SK-N-MC (cell line): ENCODE data around the gene HYKK.

Experiments used
- DNase-seq: peaks from one replicate; pipeline ENCODE4 v3.0.0-alpha.2; 2011; ENCODE audit warnings: low read depth, low spot score
- H3K27ac ChIP-seq: fragments of 200-600 bp; sonication (generic); 2 replicates; pipeline ENCODE4 v1.5.1; 2016; ENCODE audit warnings: mixed run types
- H3K36me3 ChIP-seq: fragments of 200-600 bp; sonication (generic); 2 replicates; pipeline ENCODE4 v1.6.1; 2017; ENCODE audit warnings: antibody characterized with exemption, low read length, mixed read lengths; ENCODE audit not compliant: insufficient read depth
- H3K4me3 ChIP-seq: fragments of 200-600 bp; sonication (generic); 2 replicates; pipeline ENCODE4 v1.5.1; 2016
- H3K9ac ChIP-seq: fragments of 200-600 bp; sonication (generic); 2 replicates; pipeline ENCODE4 v1.8.0; 2017; ENCODE audit warnings: mixed run types, mixed read lengths; ENCODE audit not compliant: insufficient read length
- H3K9me3 ChIP-seq: fragments of 200-600 bp; sonication (generic); 2 replicates; pipeline ENCODE4 v1.6.1; 2017; ENCODE audit warnings: low read depth, mild to moderate bottlenecking, antibody characterized with exemption, low read length, moderate library complexity, mixed read lengths
- EZH2 ChIP-seq: fragments of 200-600 bp; sonication (generic); IDR thresholded peaks from one replicate; pipeline ENCODE4 v1.6.1; 2017; ENCODE audit warnings: antibody characterized with exemption
- FOXP2 ChIP-seq: optimal IDR thresholded peaks from 2 replicates; pipeline ENCODE3; 2011; ENCODE audit warnings: mild to moderate bottlenecking, moderate library complexity; ENCODE audit not compliant: insufficient read depth; ENCODE audit errors: extremely low read length, control extremely low read depth
- POLR2AphosphoS5 ChIP-seq: IDR thresholded peaks from 2 replicates; pipeline ENCODE4 v1.6.1; 2012; ENCODE audit warnings: mild to moderate bottlenecking, low read depth, low read length, borderline replicate concordance

The HYKK gene

DNA sequence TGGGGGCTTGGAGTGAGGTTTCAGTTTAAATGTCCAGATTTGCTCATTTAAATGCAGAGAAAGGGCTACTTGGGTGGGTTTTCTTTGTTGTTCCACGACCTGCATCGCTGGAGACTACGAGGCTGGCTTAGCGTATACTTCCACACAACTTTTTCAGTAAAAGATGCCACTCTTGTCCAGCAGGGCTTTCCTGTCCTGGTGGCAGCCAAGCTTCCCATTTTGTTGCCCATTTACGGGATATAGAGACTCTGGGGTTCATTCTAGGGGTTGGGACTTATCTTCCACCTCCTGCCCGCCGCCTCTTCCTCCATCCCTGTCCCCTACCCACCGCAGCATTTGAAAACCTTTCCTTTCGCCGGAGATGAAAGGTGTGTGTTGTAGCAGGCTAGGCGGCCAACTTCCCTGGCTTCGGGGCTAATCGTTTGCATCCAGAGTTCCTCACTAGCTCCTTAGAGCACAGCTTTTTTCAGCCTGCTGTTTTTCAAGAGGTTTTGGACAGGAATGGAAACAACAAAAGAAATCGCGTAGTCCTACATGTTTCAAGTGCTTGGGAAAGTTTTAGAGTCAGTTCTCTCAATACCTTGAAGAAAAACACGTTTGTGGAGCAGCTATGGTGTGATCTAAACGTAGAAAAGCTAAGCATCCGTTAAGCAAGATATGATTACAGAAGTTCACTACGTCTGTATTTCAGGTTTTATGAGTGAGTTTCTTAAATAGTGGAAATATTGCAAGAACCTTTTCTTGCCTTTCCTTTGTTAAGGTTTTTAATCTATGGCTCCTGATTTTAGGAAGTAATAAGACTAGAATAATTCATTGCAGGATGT, 58.8 kb downstream of the HYKK start:
- TF ChIP-seq EZH2 (no peak), FOXP2 (no peak), POLR2AphosphoS5 (no peak)
- no peak overlapping the region for H3K27ac ChIP-seq
- no peak for DNase-seq
- peak overlapping the region; percentile 71 for H3K9ac ChIP-seq
- H3K36me3 ChIP-seq, result no peaks in the 10 kb centered on the region
- peak overlapping the region; percentile 89 for H3K4me3 ChIP-seq
- no peaks in the 10 kb centered on the region for H3K9me3 ChIP-seq

DNA sequence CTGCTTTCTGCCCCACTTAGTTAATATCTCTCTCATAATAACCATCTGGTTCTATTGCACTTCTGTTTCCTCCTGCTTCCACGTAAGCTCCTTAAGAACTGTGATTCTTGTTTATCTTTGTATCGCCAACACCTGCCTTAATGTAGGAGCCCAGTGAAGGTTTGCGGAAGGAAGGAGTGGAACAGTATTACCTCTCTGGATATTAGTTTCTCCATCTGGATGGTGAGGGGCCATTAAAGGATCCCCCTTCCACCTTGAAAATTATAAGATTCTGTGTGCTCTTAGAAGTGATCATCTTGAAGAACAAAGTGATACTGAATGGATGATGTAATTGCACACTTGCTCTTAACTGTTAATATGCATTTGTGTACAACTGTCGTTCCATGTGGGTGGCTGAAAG, 60.2 kb downstream of the HYKK start:
- TF ChIP-seq EZH2 (no peak), FOXP2 (no peak), POLR2AphosphoS5 (no peak)
- H3K9me3 ChIP-seq, result no peaks in the 10 kb centered on the region
- H3K36me3 ChIP-seq, result no peaks in the 10 kb centered on the region
- H3K27ac ChIP-seq, result no peak overlapping the region
- DNase-seq, result no peak
- peak overlapping the region; percentile 2 for H3K9ac ChIP-seq
- H3K4me3 ChIP-seq, result peak overlapping the region; percentile 51

DNA sequence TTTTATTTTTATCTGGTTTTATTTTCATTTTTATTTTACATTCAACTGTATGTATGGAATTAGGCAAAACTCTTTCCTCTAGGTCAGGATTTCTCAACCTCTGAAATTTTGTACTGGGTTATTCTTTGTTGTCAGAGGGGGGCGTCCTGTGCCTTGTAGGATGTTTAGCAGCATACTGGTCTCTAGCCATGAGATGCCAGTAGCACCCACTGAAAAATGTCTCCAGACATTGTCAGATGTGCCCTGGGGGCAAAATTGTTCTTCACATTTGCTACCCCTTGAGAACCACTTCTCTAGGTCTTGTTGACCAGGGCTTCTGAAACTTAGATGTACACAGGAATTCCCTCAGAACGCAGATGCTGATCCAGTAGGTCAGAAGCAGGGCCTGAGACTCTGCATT, 63.3 kb downstream of the HYKK start:
- TF ChIP-seq EZH2, result no peak
- no peak for TF ChIP-seq POLR2AphosphoS5
- H3K27ac ChIP-seq, result no peak overlapping the region
- H3K4me3 ChIP-seq, result no peak overlapping the region
- H3K36me3 ChIP-seq, result no peaks in the 10 kb centered on the region
- H3K9ac ChIP-seq, result no peak overlapping the region
- no peaks in the 10 kb centered on the region for H3K9me3 ChIP-seq
- DNase-seq, result no peak

DNA sequence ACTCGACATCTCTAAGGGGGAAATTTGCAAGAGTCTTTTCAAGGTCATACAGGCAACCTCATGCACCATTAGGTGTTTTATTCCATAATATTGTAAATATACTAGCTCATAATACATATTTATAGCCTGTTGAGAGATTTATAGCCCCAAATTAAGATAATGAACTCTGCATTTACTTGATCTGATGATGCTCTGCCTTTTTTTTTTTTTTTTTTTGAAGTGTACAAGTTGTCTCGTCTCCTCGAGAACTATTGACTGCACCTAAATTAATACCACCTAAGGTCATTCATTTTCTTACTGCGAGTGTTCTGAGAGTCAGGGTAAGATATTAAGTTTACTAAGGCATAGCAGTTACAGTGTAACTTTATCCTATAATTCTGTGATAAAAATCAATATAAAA, 64.0 kb downstream of the HYKK start:
- Histone ChIP-seq H3K36me3 (no peaks in the 10 kb centered on the region), H3K9ac (peak overlapping the region; percentile 7), H3K4me3 (no peak overlapping the region), H3K9me3 (no peaks in the 10 kb centered on the region), H3K27ac (peak overlapping the region; percentile 72)
- no peak for TF ChIP-seq FOXP2
- TF ChIP-seq EZH2, result no peak
- TF ChIP-seq POLR2AphosphoS5, result no peak
- no peak for DNase-seq

DNA sequence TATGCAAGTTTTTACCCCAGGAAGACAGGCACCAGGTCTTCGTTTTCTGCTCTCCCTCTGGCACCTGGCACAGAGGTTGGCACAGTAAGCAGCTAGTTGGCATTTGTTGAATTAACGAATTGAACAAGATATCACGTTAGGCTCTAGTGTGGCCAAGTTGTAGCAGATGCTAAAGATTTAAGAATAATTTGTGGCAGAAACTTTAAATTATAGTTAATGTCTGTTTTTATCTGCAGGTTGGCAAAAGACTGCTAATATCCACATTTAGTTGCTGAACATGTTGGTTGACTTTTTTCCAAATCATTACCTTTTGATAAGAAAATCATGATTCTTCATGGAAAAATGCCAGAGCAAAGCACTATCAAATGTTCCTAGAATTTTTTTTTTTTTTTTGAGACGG, 66.0 kb downstream of the HYKK start:
- Histone ChIP-seq H3K27ac (no peak overlapping the region), H3K9ac (no peak overlapping the region), H3K9me3 (no peaks in the 10 kb centered on the region), H3K4me3 (no peak overlapping the region), H3K36me3 (no peaks in the 10 kb centered on the region)
- no peak for DNase-seq
- TF ChIP-seq FOXP2, result no peak
- TF ChIP-seq POLR2AphosphoS5, result no peak
- TF ChIP-seq EZH2, result no peak

DNA sequence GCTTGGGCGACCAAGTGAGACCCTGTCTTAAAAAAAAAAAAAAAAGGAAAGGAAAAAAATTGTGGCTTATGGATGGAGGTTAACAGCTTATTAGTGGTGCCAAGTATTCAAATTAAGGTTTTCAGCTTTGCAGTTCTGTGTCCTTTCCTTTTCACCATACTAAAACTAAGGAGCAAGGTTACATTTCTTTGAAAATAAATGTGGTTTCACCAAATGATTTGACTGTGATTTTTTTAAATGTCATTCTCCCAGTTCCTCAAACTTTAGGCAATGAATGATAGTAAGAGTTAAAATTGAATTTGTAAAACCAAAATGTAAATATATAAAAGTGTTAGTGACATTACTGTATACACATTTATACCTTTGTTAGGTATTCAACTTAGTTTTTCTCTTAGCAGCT, 67.6 kb downstream of the HYKK start:
- no peak for DNase-seq
- no peaks in the 10 kb centered on the region for H3K36me3 ChIP-seq
- no peak overlapping the region for H3K9ac ChIP-seq
- H3K27ac ChIP-seq, result no peak overlapping the region
- TF ChIP-seq FOXP2 (no peak), POLR2AphosphoS5 (no peak), EZH2 (no peak)
- H3K4me3 ChIP-seq, result no peak overlapping the region
- H3K9me3 ChIP-seq, result no peaks in the 10 kb centered on the region
